Left ventricle myocardium inferior (tissue), 1 donor: Measurements from ENCODE around the gene IFNA10. TPM values are rescaled to one million over a fixed set of nuclear protein-coding genes. Genes with fewer than 3 reads are reported as not detected.

Experiments
- DNase-seq: peaks from one replicate; pipeline ENCODE4 v3.0.0-alpha.2; 2020
- H3K27ac ChIP-seq: fragments of 200-600 bp; replicated peaks from 2 replicates; pipeline ENCODE4 v1.8.0; 2021
- H3K27me3 ChIP-seq: fragments of 200-600 bp; 2 replicates; pipeline ENCODE4 v1.8.0; 2021; ENCODE audit warnings: low read depth
- H3K36me3 ChIP-seq: fragments of 200-600 bp; 2 replicates; pipeline ENCODE4 v1.8.0; 2021
- H3K4me1 ChIP-seq: fragments of 200-600 bp; 2 replicates; pipeline ENCODE4 v1.8.0; 2021
- H3K4me3 ChIP-seq: fragments of 200-600 bp; 2 replicates; pipeline ENCODE4 v1.8.0; 2021; ENCODE audit warnings: mild to moderate bottlenecking, moderate library complexity
- H3K9me3 ChIP-seq: fragments of 200-600 bp; replicated peaks from 2 replicates; pipeline ENCODE4 v1.8.0; 2021
- intact Hi-C: fragments of 100-400 bp; cut with micrococcal nuclease; formaldehyde crosslinking; loops from one replicate; pipeline ENCODE4 v1.11.0; 2022
- total RNA-seq: library from RNA; stranded (reverse); fragmentation: NEBNext Ultra II Directional; extraction: Animal tissue kit (Norgen Biotek cat#: 25700); gene quantifications from one replicate; pipeline ENCODE4 v1.2.1, GENCODE V29; 2021
- TF ChIP-seq, protein P1 (sequence below): fragments of 200-600 bp; IDR thresholded peaks from 2 replicates; pipeline ENCODE4 v1.8.0; 2021; ENCODE audit warnings: antibody characterized with exemption, mild to moderate bottlenecking, borderline replicate concordance
- donor health status: DM: no; HTN: yes; CAD: no; lungs with severe emphysema.

Gene IFNA10
- total RNA-seq, 1 donor from 2014 or later = not detected

DNA sequence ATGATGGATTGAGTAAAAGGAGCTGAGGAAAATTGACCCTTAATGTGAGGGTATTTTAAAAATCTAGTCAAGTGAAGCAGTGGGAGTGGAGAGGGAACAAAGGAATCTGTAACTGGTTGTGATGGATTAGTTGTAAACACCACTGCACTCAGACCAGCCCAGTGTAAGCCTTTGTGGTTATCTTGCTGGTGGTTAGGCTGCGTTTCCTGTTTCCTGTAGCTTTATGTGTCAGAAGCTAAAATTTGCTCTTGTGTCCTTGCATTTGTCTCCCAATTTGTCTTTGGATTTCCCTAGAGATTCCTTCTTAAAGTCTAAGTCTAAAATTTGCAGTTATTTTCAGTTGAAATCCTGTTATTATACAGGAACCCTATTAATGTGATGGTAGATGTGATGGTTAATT lies 46.8 kb downstream of the IFNA10 start:
- no peaks in the 10 kb centered on the region for H3K4me1 ChIP-seq
- H3K9me3 ChIP-seq = peaks cover 3% of the 10 kb centered on the region
- intact Hi-C loops = no loop called here
- H3K27ac ChIP-seq = no peak overlapping the region
- H3K36me3 ChIP-seq = no peaks in the 10 kb centered on the region
- no peaks in the 10 kb centered on the region for H3K27me3 ChIP-seq
- H3K4me3 ChIP-seq = no peak overlapping the region
- TF ChIP-seq, protein P1, sequence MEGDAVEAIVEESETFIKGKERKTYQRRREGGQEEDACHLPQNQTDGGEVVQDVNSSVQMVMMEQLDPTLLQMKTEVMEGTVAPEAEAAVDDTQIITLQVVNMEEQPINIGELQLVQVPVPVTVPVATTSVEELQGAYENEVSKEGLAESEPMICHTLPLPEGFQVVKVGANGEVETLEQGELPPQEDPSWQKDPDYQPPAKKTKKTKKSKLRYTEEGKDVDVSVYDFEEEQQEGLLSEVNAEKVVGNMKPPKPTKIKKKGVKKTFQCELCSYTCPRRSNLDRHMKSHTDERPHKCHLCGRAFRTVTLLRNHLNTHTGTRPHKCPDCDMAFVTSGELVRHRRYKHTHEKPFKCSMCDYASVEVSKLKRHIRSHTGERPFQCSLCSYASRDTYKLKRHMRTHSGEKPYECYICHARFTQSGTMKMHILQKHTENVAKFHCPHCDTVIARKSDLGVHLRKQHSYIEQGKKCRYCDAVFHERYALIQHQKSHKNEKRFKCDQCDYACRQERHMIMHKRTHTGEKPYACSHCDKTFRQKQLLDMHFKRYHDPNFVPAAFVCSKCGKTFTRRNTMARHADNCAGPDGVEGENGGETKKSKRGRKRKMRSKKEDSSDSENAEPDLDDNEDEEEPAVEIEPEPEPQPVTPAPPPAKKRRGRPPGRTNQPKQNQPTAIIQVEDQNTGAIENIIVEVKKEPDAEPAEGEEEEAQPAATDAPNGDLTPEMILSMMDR = no peak
- DNase-seq = no peak

Other genes with a start within 250 kb of the IFNA10 start
- 0.71 TPM for gene HACD4, start 175.5 kb downstream of the IFNA10 start, total RNA-seq
- not detected for gene IFNB1, start 129.2 kb downstream of the IFNA10 start, total RNA-seq
- not detected for gene IFNW1, start 65.3 kb downstream of the IFNA10 start, total RNA-seq
- not detected for gene IFNA21, start 40.5 kb downstream of the IFNA10 start, total RNA-seq
- not detected for gene IFNA4, start 19.6 kb downstream of the IFNA10 start, total RNA-seq
- gene IFNA7, start 4.9 kb downstream of the IFNA10 start, total RNA-seq = not detected
- gene IFNA16, start 10.2 kb upstream of the IFNA10 start, total RNA-seq = not detected
- gene IFNA17, start 21.1 kb upstream of the IFNA10 start, total RNA-seq = not detected
- not detected for gene IFNA14, start 32.9 kb upstream of the IFNA10 start, total RNA-seq
- gene IFNA5, start 98.2 kb upstream of the IFNA10 start, total RNA-seq = not detected
- gene KLHL9, start 128.3 kb upstream of the IFNA10 start, total RNA-seq = 12.0 TPM
- gene IFNA6, start 143.7 kb upstream of the IFNA10 start, total RNA-seq = not detected
- not detected for gene IFNA13, start 160.9 kb upstream of the IFNA10 start, total RNA-seq
- not detected for gene IFNA2, start 178.3 kb upstream of the IFNA10 start, total RNA-seq
- not detected for gene IFNA8, start 202.0 kb upstream of the IFNA10 start, total RNA-seq
- gene IFNA1, start 233.3 kb upstream of the IFNA10 start, total RNA-seq = not detected